Measurements from ENCODE around the gene CLHC1. TPM values are rescaled to one million over a fixed set of nuclear protein-coding genes. Genes with fewer than 3 reads are reported as not detected.
"Not testable (repeated sequence)": the region's sequence is repeated elsewhere in the genome, so short reads cannot be mapped to it uniquely, and the experiment has no call there.

CLHC1 gene
- total and polyA plus RNA-seq, 2 donors: 9.4 to 20.1 TPM

- H3K4me3 ChIP-seq (ENCODE audit: low read length in 2 of 2): peak within 1 kb of the TSS; percentile 72 to 85
- H3K4me1 ChIP-seq (ENCODE audit: control insufficient read depth in 2 of 2, insufficient read depth in 2 of 2, low read length in 2 of 2): peaks cover 0 to 6% of the 10 kb centered on the region in 2 donors
- peak within 1 kb of the TSS; percentile 88 to 89 for H3K27ac ChIP-seq (ENCODE audit: low read depth in 1 of 2, low read length in 1 of 2)
- peak; percentile 54 to 90 (median 74) for DNase-seq (ENCODE audit: low read depth in 6 of 9, low spot score in 9 of 9)
- no peaks in the 10 kb centered on the region for H3K27me3 ChIP-seq (ENCODE audit: control insufficient read depth in 2 of 2, insufficient read depth in 1 of 2, low read length in 1 of 2)
- WGBS: under 1% methylated on average over 43 of the region's 43 CpGs
- peaks cover 0 to 7% of the 10 kb centered on the region in 2 donors for H3K36me3 ChIP-seq (ENCODE audit: control insufficient read depth in 2 of 2, insufficient read depth in 2 of 2, low read length in 1 of 2)
- H3K9me3 ChIP-seq (ENCODE audit: control insufficient read depth in 2 of 2, insufficient read depth in 1 of 2, low read length in 1 of 2): no peaks in the 10 kb centered on the region
Observed at GRCh38 chr2:55268907-55269644, 37.0 kb upstream of the CLHC1 start, which contains the start of gene MTIF2. MTIF2 (minus strand) TSS chr2:55269231; CDS start chr2:55263858, 5,373 bp downstream.

GRCh38 chr2:55268288-55268906 lies 36.3 kb upstream of the CLHC1 start:
- 27% methylated on average over 13 of the region's 13 CpGs for WGBS
- Histone ChIP-seq H3K4me1 (ENCODE audit: control insufficient read depth in 2 of 2, insufficient read depth in 2 of 2, low read length in 2 of 2) (peaks cover 0 to 6% of the 10 kb centered on the region in 2 donors), H3K36me3 (ENCODE audit: control insufficient read depth in 2 of 2, insufficient read depth in 2 of 2, low read length in 1 of 2) (peaks cover 3 to 12% of the 10 kb centered on the region in 2 donors), H3K27ac (ENCODE audit: low read depth in 1 of 2, low read length in 1 of 2) (peak overlapping the region; percentile 88 to 89), H3K4me3 (ENCODE audit: low read length in 2 of 2) (peak overlapping the region; percentile 72 to 85), H3K27me3 (ENCODE audit: control insufficient read depth in 2 of 2, insufficient read depth in 1 of 2, low read length in 1 of 2) (no peaks in the 10 kb centered on the region), H3K9me3 (ENCODE audit: control insufficient read depth in 2 of 2, insufficient read depth in 1 of 2, low read length in 1 of 2) (no peaks in the 10 kb centered on the region)
- DNase-seq (ENCODE audit: low read depth in 6 of 9, low spot score in 9 of 9): peak in 2 of 9 donors; percentile 21 to 24

- H3K4me1 ChIP-seq (ENCODE audit: control insufficient read depth in 2 of 2, insufficient read depth in 2 of 2, low read length in 2 of 2); H3K27me3 ChIP-seq (ENCODE audit: control insufficient read depth in 2 of 2, insufficient read depth in 1 of 2, low read length in 1 of 2); H3K27ac ChIP-seq (ENCODE audit: low read depth in 1 of 2, low read length in 1 of 2); DNase-seq (ENCODE audit: low read depth in 6 of 9, low spot score in 9 of 9); H3K4me3 ChIP-seq (ENCODE audit: low read length in 2 of 2); H3K9me3 ChIP-seq (ENCODE audit: control insufficient read depth in 2 of 2, insufficient read depth in 1 of 2, low read length in 1 of 2): not testable (repeated sequence)
- WGBS: over 99% methylated on average over 3 of the region's 3 CpGs
- peaks cover 17 to 21% of the 10 kb centered on the region in 2 donors for H3K36me3 ChIP-seq (ENCODE audit: control insufficient read depth in 2 of 2, insufficient read depth in 2 of 2, low read length in 1 of 2)
Observed at GRCh38 chr2:55259586-55259985, 27.5 kb upstream of the CLHC1 start.

GRCh38 chr2:55252832-55253231 lies 20.7 kb upstream of the CLHC1 start:
- 97% methylated on average over 3 of the region's 3 CpGs for WGBS
- Histone ChIP-seq H3K4me3 (ENCODE audit: low read length in 2 of 2) (no peak overlapping the region), H3K27me3 (ENCODE audit: control insufficient read depth in 2 of 2, insufficient read depth in 1 of 2, low read length in 1 of 2) (no peaks in the 10 kb centered on the region), H3K9me3 (ENCODE audit: control insufficient read depth in 2 of 2, insufficient read depth in 1 of 2, low read length in 1 of 2) (no peaks in the 10 kb centered on the region), H3K27ac (ENCODE audit: low read depth in 1 of 2, low read length in 1 of 2) (no peak overlapping the region), H3K4me1 (ENCODE audit: control insufficient read depth in 2 of 2, insufficient read depth in 2 of 2, low read length in 2 of 2) (no peaks in the 10 kb centered on the region), H3K36me3 (ENCODE audit: control insufficient read depth in 2 of 2, insufficient read depth in 2 of 2, low read length in 1 of 2) (peaks cover 23 to 28% of the 10 kb centered on the region in 2 donors)
- DNase-seq (ENCODE audit: low read depth in 6 of 9, low spot score in 9 of 9): no peak

- peaks cover 14 to 42% of the 10 kb centered on the region in 2 donors for H3K36me3 ChIP-seq (ENCODE audit: control insufficient read depth in 2 of 2, insufficient read depth in 2 of 2, low read length in 1 of 2)
- H3K27ac ChIP-seq (ENCODE audit: low read depth in 1 of 2, low read length in 1 of 2): no peak overlapping the region
- no peaks in the 10 kb centered on the region for H3K9me3 ChIP-seq (ENCODE audit: control insufficient read depth in 2 of 2, insufficient read depth in 1 of 2, low read length in 1 of 2)
- no peak overlapping the region for H3K4me3 ChIP-seq (ENCODE audit: low read length in 2 of 2)
- 98% methylated on average over 5 of the region's 5 CpGs for WGBS
- no peak for DNase-seq (ENCODE audit: low read depth in 6 of 9, low spot score in 9 of 9)
- H3K27me3 ChIP-seq (ENCODE audit: control insufficient read depth in 2 of 2, insufficient read depth in 1 of 2, low read length in 1 of 2): no peaks in the 10 kb centered on the region
- H3K4me1 ChIP-seq (ENCODE audit: control insufficient read depth in 2 of 2, insufficient read depth in 2 of 2, low read length in 2 of 2): no peaks in the 10 kb centered on the region
Observed at GRCh38 chr2:55247025-55247424, 14.9 kb upstream of the CLHC1 start.

GRCh38 chr2:55245411-55245810 lies 13.3 kb upstream of the CLHC1 start:
- 98% methylated on average over 5 of the region's 5 CpGs for WGBS
- no peak overlapping the region for H3K27ac ChIP-seq (ENCODE audit: low read depth in 1 of 2, low read length in 1 of 2)
- H3K27me3 ChIP-seq (ENCODE audit: control insufficient read depth in 2 of 2, insufficient read depth in 1 of 2, low read length in 1 of 2): no peaks in the 10 kb centered on the region
- H3K4me3 ChIP-seq (ENCODE audit: low read length in 2 of 2): no peak overlapping the region
- peaks cover 18 to 42% of the 10 kb centered on the region in 2 donors for H3K36me3 ChIP-seq (ENCODE audit: control insufficient read depth in 2 of 2, insufficient read depth in 2 of 2, low read length in 1 of 2)
- DNase-seq (ENCODE audit: low read depth in 6 of 9, low spot score in 9 of 9): no peak
- no peaks in the 10 kb centered on the region for H3K9me3 ChIP-seq (ENCODE audit: control insufficient read depth in 2 of 2, insufficient read depth in 1 of 2, low read length in 1 of 2)
- H3K4me1 ChIP-seq (ENCODE audit: control insufficient read depth in 2 of 2, insufficient read depth in 2 of 2, low read length in 2 of 2): no peaks in the 10 kb centered on the region

- Histone ChIP-seq H3K27me3 (ENCODE audit: control insufficient read depth in 2 of 2, insufficient read depth in 1 of 2, low read length in 1 of 2) (no peaks in the 10 kb centered on the region), H3K36me3 (ENCODE audit: control insufficient read depth in 2 of 2, insufficient read depth in 2 of 2, low read length in 1 of 2) (peaks cover 11 to 38% of the 10 kb centered on the region in 2 donors)
- WGBS: 76% methylated on average over 1 of the region's 1 CpG
Observed at GRCh38 chr2:55242617-55243016, 10.5 kb upstream of the CLHC1 start.

GRCh38 chr2:55241582-55241981 lies 9.5 kb upstream of the CLHC1 start:
- WGBS: 96% methylated on average over 8 of the region's 8 CpGs
- not testable (repeated sequence) for DNase-seq (ENCODE audit: low read depth in 6 of 9, low spot score in 9 of 9); H3K27ac ChIP-seq (ENCODE audit: low read depth in 1 of 2, low read length in 1 of 2); H3K4me3 ChIP-seq (ENCODE audit: low read length in 2 of 2); H3K9me3 ChIP-seq (ENCODE audit: control insufficient read depth in 2 of 2, insufficient read depth in 1 of 2, low read length in 1 of 2); H3K4me1 ChIP-seq (ENCODE audit: control insufficient read depth in 2 of 2, insufficient read depth in 2 of 2, low read length in 2 of 2); H3K27me3 ChIP-seq (ENCODE audit: control insufficient read depth in 2 of 2, insufficient read depth in 1 of 2, low read length in 1 of 2)
- peaks cover 8 to 37% of the 10 kb centered on the region in 2 donors for H3K36me3 ChIP-seq (ENCODE audit: control insufficient read depth in 2 of 2, insufficient read depth in 2 of 2, low read length in 1 of 2)

More at GRCh38 chr2:55242617-55243016, 10.5 kb upstream of the CLHC1 start:
- Histone ChIP-seq H3K9me3 (ENCODE audit: control insufficient read depth in 2 of 2, insufficient read depth in 1 of 2, low read length in 1 of 2) (no peaks in the 10 kb centered on the region), H3K27ac (ENCODE audit: low read depth in 1 of 2, low read length in 1 of 2) (no peak overlapping the region), H3K4me1 (ENCODE audit: control insufficient read depth in 2 of 2, insufficient read depth in 2 of 2, low read length in 2 of 2) (no peaks in the 10 kb centered on the region), H3K4me3 (ENCODE audit: low read length in 2 of 2) (no peak overlapping the region)
- DNase-seq (ENCODE audit: low read depth in 6 of 9, low spot score in 9 of 9): no peak

- 78% methylated on average over 4 of the region's 4 CpGs for WGBS
- no peaks in the 10 kb centered on the region for H3K4me1 ChIP-seq (ENCODE audit: control insufficient read depth in 2 of 2, insufficient read depth in 2 of 2, low read length in 2 of 2)
- no peaks in the 10 kb centered on the region for H3K27me3 ChIP-seq (ENCODE audit: control insufficient read depth in 2 of 2, insufficient read depth in 1 of 2, low read length in 1 of 2)
- peaks cover 21 to 40% of the 10 kb centered on the region in 2 donors for H3K36me3 ChIP-seq (ENCODE audit: control insufficient read depth in 2 of 2, insufficient read depth in 2 of 2, low read length in 1 of 2)
- DNase-seq (ENCODE audit: low read depth in 6 of 9, low spot score in 9 of 9): no peak
- H3K27ac ChIP-seq (ENCODE audit: low read depth in 1 of 2, low read length in 1 of 2): no peak overlapping the region
- H3K9me3 ChIP-seq (ENCODE audit: control insufficient read depth in 2 of 2, insufficient read depth in 1 of 2, low read length in 1 of 2): no peaks in the 10 kb centered on the region
- H3K4me3 ChIP-seq (ENCODE audit: low read length in 2 of 2): no peak overlapping the region
Observed at GRCh38 chr2:55239656-55240222, 7.6 kb upstream of the CLHC1 start.
